Neural crest cell (in vitro differentiated cells): ENCODE results near the gene BPIFA3. TPM values are rescaled to one million over a fixed set of nuclear protein-coding genes. Genes with fewer than 3 reads are reported as not detected.

Experiments used
- total RNA-seq: library from RNA; stranded (reverse); gene quantifications from 2 replicates; pipeline ENCODE4 v1.2.1, GENCODE V29; 2021

The BPIFA3 gene
- total RNA-seq, 1 donor from 2014 or later, result not detected

Other genes starting within 250 kb of the BPIFA3 start
- not detected in 2 replicates for gene SUN5, start 212.9 kb upstream of the BPIFA3 start, total RNA-seq
- gene BPIFB2, start 209.6 kb upstream of the BPIFA3 start, total RNA-seq, result not detected in 2 replicates
- gene BPIFB6, start 185.7 kb upstream of the BPIFA3 start, total RNA-seq, result not detected in 2 replicates
- not detected in 2 replicates for gene BPIFB3, start 163.4 kb upstream of the BPIFA3 start, total RNA-seq
- gene BPIFB4, start 137.7 kb upstream of the BPIFA3 start, total RNA-seq, result not detected in 2 replicates
- not detected in 2 replicates for gene BPIFA2, start 49.2 kb upstream of the BPIFA3 start, total RNA-seq
- not detected in 2 replicates for gene BPIFA1, start 18.6 kb downstream of the BPIFA3 start, total RNA-seq
- gene BPIFB1, start 65.9 kb downstream of the BPIFA3 start, total RNA-seq, result not detected in 2 replicates
- gene CDK5RAP1, start 184.2 kb downstream of the BPIFA3 start, total RNA-seq, result 56.3 and 58.7 TPM in 2 replicates
- 9.4 and 10.3 TPM in 2 replicates for gene SNTA1, start 226.4 kb downstream of the BPIFA3 start, total RNA-seq